ENCODE results near the gene SCYL3. TPM values are rescaled to one million over a fixed set of nuclear protein-coding genes. Genes with fewer than 3 reads are reported as not detected.

Gene SCYL3
- total and polyA plus RNA-seq, 2 of the 13 experiments (the other 11 are each of a cell fraction or from before 2014, with no cell fraction given): 3.3 to 4.9 TPM

- intact Hi-C loops (cut with micrococcal nuclease; ENCODE audit: unreplicated experiment) (loop anchor here (5.0 to 10.0 kb wide), 2 partner anchors 152 to 529 kb away; no protein-coding TSS in a partner anchor), in situ Hi-C loops (cut with HindIII; ENCODE audit: extremely low pct_ligation_motif_present, low pct_unique_long_range_greater_than_20kb) (loop anchor here (25.0 kb wide), 1 partner anchor 1012 kb away; the partner anchor contains the start of gene MROH9)
- Histone ChIP-seq H3K4me3 (replicated peaks in 1 of 3; ENCODE audit: insufficient read depth in 1 of 3, low read depth in 2 of 3, low read length in 3 of 3) (no peak overlapping the region), H3K27me3 (ENCODE audit: control insufficient read depth in 1 of 2, insufficient read depth in 2 of 2, low read length in 2 of 2) (no peaks in the 10 kb centered on the region), H3K9ac (ENCODE audit: insufficient read depth, low read depth, low read length) (no peak overlapping the region), H3K4me2 (ENCODE audit: low read depth, low read length) (no peak overlapping the region), H3K4me1 (ENCODE audit: insufficient read depth, low read length) (no peaks in the 10 kb centered on the region), H2AFZ (ENCODE audit: low read length) (no peak overlapping the region), H3K36me3 (replicated peaks in 1 of 2; ENCODE audit: control insufficient read depth in 1 of 2, insufficient read depth in 2 of 2, low read length in 2 of 2) (no peaks in the 10 kb centered on the region), H3K9me3 (ENCODE audit: low read length) (no peaks in the 10 kb centered on the region), H3K27ac (ENCODE audit: extremely low read length, insufficient read depth, low read length) (no peak overlapping the region), H3K79me2 (ENCODE audit: insufficient read depth, low read length) (no peaks in the 10 kb centered on the region), H4K20me1 (ENCODE audit: insufficient read depth, low read length) (no peaks in the 10 kb centered on the region)
- 37% methylated on average over 3 of the region's 3 CpGs for WGBS (ENCODE audit: low lambda C conversion rate)
- POLR2A ChIA-PET: no interaction called here
- BruUV-seq (replicated peaks): no TSS peak
- TF ChIP-seq SALL1 (CRISPR knock-in tag; IDR thresholded peaks at IDR 0.05) (no peak), MAFK (conservative IDR thresholded peaks at IDR 0.05 in 1 of 2, IDR thresholded peaks at IDR 0.05 in 1 of 2; ENCODE audit: low read length in 2 of 2) (peak; percentile 59 to 76), MAFF (IDR thresholded peaks at IDR 0.05; ENCODE audit: low read depth, low read length) (peak; percentile 74), PHF8 (CRISPR knock-in tag; IDR thresholded peaks at IDR 0.05) (no peak), RFXANK (CRISPR knock-in tag; IDR thresholded peaks at IDR 0.05) (no peak)
- FAIRE-seq: no peak
- CTCF ChIA-PET (ENCODE audit: low intra/inter-chr PET ratio, low total read pairs): no interaction called here
- ATAC-seq: no peak
- DNase-seq (ENCODE audit: low spot score): no peak
Observed at GRCh38 chr1:169925505-169926482, 32.1 kb upstream of the SCYL3 start.

GRCh38 chr1:169924829-169925228 is 31.1 kb upstream of the SCYL3 start:
- 21% methylated on average over 2 of the region's 2 CpGs for WGBS (ENCODE audit: low lambda C conversion rate)
- ChIA-PET CTCF (ENCODE audit: low intra/inter-chr PET ratio, low total read pairs) (no interaction called here), POLR2A (no interaction called here)
- no TSS peak for BruUV-seq (replicated peaks)
- no peak overlapping the region for H3K27ac ChIP-seq (ENCODE audit: extremely low read length, insufficient read depth, low read length)
- in situ Hi-C loops (cut with HindIII; ENCODE audit: extremely low pct_ligation_motif_present, low pct_unique_long_range_greater_than_20kb) (loop anchor here (25.0 kb wide), 1 partner anchor 1012 kb away; the partner anchor contains the start of gene MROH9), intact Hi-C loops (cut with micrococcal nuclease; ENCODE audit: unreplicated experiment) (loop anchor here (5.0 to 10.0 kb wide), 2 partner anchors 152 to 530 kb away; no protein-coding TSS in a partner anchor)
- H3K79me2 ChIP-seq (ENCODE audit: insufficient read depth, low read length): no peaks in the 10 kb centered on the region
- H2AFZ ChIP-seq (ENCODE audit: low read length): no peak overlapping the region
- H3K9ac ChIP-seq (ENCODE audit: insufficient read depth, low read depth, low read length): no peak overlapping the region
- no peak for ATAC-seq
- H3K27me3 ChIP-seq (ENCODE audit: control insufficient read depth in 1 of 2, insufficient read depth in 2 of 2, low read length in 2 of 2): no peaks in the 10 kb centered on the region
- H3K36me3 ChIP-seq (replicated peaks in 1 of 2; ENCODE audit: control insufficient read depth in 1 of 2, insufficient read depth in 2 of 2, low read length in 2 of 2): no peaks in the 10 kb centered on the region
- H3K4me2 ChIP-seq (ENCODE audit: low read depth, low read length): no peak overlapping the region
- H3K4me1 ChIP-seq (ENCODE audit: insufficient read depth, low read length): no peaks in the 10 kb centered on the region
- H3K4me3 ChIP-seq (replicated peaks in 1 of 3; ENCODE audit: insufficient read depth in 1 of 3, low read depth in 2 of 3, low read length in 3 of 3): no peak overlapping the region
- no peaks in the 10 kb centered on the region for H3K9me3 ChIP-seq (ENCODE audit: low read length)
- DNase-seq (ENCODE audit: low spot score): no peak
- H4K20me1 ChIP-seq (ENCODE audit: insufficient read depth, low read length): no peaks in the 10 kb centered on the region
- FAIRE-seq: no peak
- TF ChIP-seq ADNP (CRISPR knock-in tag; IDR thresholded peaks at IDR 0.05) (no peak), ZNF619 (CRISPR knock-in tag; IDR thresholded peaks at IDR 0.05) (no peak), AKAP8 (CRISPR knock-in tag; IDR thresholded peaks at IDR 0.05) (no peak), ZNF225 (CRISPR knock-in tag; IDR thresholded peaks at IDR 0.05) (no peak), CEBPZ (IDR thresholded peaks at IDR 0.05; ENCODE audit: low read length) (no peak), ZNF124 (CRISPR knock-in tag; IDR thresholded peaks at IDR 0.05) (no peak), KAT2B (IDR thresholded peaks at IDR 0.05; ENCODE audit: borderline replicate concordance, low read depth, low read length) (no peak), ZNF512 (CRISPR knock-in tag; IDR thresholded peaks at IDR 0.05) (no peak), NKX3-1 (CRISPR knock-in tag; IDR thresholded peaks at IDR 0.05) (no peak)

Data from HepG2 (cell line).